GM21723 (cell line): ENCODE data around the gene SPTB.

Experiments used
- ATAC-seq: cut with Tn5 transposase; IDR thresholded peaks from one replicate; pipeline ENCODE4 v1.9.1; 2021; ENCODE audit warnings: mild to moderate bottlenecking, moderate library complexity; ENCODE audit not compliant: unreplicated experiment

Gene SPTB

GRCh38 chr14:64795211-64795610 lies 84.5 kb downstream of the SPTB start:
- ATAC-seq, result no peak

GRCh38 chr14:64792871-64793560 lies 86.7 kb downstream of the SPTB start:
- no peak for ATAC-seq

GRCh38 chr14:64792231-64792630 lies 87.5 kb downstream of the SPTB start:
- no peak for ATAC-seq

DNA sequence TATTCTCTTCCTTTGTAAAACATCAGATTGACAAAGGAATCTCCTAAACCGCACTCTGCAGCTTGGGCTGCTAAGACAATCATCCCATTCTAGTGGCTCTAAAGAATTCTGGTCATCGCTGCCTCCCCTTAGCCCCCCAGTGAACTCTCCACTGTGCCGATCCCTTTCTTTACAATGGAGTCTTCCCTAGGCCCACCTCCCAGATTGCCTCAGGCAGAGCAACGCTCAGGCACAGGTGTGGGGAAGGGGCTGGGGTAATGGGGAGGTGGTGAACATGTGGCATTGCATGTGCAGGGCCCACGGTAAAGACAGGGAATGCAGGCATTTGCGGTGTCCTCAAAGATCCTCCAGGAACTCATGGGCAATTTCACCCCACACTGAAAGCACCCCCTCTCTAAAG lies 89.2 kb downstream of the SPTB start:
- no peak for ATAC-seq

- ATAC-seq, result no peak
Observed at GRCh38 chr14:64789696-64790095, 90.0 kb downstream of the SPTB start.

DNA sequence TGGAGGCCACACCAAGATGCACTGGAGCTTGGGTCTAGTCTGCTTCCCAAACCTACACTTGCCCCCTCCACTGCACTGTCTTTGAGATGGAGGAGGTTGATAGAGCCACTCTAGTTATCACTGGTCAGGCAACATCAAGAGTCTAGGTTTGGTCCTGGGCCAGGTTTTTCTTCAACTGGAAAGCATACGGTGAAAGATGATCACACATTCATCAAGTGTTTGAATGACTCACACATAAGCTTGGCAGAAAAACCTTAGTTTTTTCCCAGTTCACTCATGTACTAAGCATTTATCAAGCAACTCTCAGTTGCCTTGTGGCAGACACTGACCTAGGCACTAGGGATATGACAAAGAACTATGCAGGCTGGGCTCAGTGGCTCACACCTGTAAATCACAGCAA lies 91.0 kb downstream of the SPTB start:
- ATAC-seq, result no peak

- no peak for ATAC-seq
Observed at GRCh38 chr14:64787619-64788018, 92.1 kb downstream of the SPTB start.

GRCh38 chr14:64786296-64787149 lies 93.2 kb downstream of the SPTB start:
- ATAC-seq, result no peak

DNA sequence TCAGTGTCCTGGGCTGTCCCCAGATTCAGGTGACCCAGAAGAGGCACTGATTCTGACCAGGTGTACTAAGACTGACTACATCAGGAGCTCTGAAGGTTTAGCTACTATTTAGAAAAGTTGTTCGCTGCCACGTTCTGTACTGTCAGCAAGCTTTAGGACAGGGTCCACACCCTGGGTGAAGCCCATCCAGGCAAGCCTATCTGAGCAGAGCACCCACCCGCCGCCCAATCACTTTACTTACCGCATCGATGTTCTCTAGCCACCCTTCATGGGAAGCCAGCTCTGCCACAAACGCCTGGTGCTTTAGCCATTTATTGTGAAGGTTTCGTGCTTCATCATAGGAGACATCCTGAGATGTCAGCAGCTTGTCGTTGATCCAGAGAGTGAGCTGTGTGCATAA lies 95.7 kb downstream of the SPTB start:
- ATAC-seq, result no peak

GRCh38 chr14:64782196-64782595 lies 97.5 kb downstream of the SPTB start:
- no peak for ATAC-seq

GRCh38 chr14:64779472-64779871 lies 100.2 kb downstream of the SPTB start:
- ATAC-seq, result no peak

DNA sequence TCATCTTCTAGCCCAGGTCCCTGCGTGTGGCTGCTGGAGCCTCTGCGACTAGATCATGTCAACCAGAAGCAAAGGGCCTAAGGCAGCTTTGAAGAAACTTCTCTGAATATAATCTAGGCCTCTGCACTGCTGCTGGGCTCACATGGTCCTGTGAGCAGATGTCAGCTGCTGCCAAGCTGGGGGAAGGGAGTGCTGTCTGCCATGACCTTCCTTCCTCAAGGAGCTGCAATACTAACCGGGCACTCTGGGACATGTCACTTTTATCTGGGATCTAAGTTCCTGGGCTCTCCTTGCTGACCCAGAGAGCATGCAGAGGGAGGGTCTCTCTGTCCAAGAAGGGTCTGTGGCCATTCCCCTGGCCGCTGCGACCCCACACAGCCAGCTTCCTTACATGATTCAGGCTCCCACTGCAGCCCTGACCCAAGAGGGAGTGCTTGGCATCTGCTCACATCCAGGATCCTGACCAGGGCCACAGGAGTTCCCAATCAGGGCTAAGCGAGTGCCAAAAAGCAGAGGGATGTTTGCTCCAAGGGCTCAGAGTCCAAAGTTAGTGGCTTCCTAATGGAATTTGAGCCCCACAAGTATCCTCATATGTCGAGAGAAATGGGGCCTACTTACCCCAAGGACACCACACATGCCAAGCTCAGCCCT lies 101.5 kb downstream of the SPTB start:
- ATAC-seq, result no peak

DNA sequence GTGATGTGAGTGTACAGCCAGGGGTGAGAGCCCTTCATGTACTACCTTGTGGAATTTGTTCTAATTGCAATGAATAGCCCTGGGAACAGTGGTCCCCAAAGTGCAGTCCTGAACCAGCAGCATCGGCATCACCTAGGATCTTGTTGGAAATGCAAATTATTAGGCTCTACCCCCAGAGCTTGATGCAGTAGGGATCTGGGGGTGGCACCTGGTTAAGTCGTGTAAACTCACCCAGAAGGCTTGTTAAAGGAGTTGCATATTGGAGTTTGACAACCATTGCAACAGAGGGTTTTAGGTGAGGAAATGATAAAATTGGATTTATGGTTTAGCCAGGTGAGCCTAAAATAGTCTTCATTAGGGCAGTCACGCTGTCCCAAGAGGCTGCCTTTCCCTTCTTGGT lies 102.2 kb downstream of the SPTB start:
- no peak for ATAC-seq

DNA sequence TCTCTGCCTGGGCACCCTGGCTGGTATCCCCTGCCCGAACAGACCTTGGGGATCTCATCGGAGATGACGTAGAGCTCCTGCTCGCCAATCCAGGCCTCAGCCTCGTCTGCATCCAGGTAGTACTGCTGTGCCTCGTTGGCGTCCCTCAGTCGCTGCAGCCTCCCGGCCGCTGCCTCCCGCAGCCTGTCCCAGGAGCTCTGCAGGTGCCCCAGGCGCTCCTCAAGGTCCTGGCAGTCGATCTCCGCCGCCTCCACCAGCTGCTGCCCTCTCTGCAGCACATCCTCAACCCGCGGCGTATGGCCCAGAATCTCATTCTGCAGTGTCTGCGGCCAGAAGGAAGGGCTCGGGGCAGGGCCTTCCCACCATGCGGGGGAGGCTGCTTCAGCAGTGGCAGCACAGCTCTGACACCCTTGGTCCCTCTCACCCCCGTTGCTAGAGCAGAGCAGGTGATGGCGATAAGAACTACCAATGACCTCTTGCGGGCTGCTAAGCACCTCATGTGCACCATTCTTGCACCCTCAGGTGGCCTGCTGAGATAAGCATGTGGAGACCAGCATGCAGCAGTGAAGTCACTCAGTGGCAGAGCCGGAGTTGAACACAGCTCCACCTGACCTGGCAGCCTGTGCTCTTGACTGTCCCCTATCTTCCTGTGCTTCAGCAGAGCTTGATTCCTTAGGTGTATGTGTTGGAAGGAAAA lies 104.5 kb downstream of the SPTB start:
- ATAC-seq, result no peak

GRCh38 chr14:64774272-64774671 lies 105.4 kb downstream of the SPTB start:
- ATAC-seq, result no peak

- no peak for ATAC-seq
Observed at GRCh38 chr14:64773577-64773976, 106.1 kb downstream of the SPTB start.

DNA sequence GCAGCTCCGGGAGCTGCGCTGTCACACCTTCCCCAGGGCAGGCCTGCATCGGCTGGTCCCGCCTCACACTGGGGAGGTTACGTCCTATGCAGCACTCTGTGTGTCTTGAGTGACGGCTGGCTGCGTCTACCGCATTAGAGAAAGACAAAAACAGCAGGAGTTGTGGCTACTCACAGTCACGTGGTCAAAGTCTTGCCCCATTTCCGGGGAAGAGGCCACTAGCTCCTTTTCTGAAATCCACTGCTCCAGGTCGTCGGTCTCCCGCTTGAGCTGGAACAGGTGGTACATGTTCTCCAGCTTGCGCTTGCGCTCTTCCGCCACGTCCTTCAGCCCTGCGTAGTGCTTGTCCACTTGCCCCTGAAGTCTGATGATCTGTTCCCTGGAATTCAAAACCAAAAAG lies 106.7 kb downstream of the SPTB start:
- ATAC-seq, result no peak

- no peak for ATAC-seq
Observed at GRCh38 chr14:64772397-64772950, 107.2 kb downstream of the SPTB start.

- ATAC-seq, result no peak
Observed at GRCh38 chr14:64771161-64771560, 108.5 kb downstream of the SPTB start.

- no peak for ATAC-seq
Observed at GRCh38 chr14:64770751-64771150, 109.0 kb downstream of the SPTB start.
